Right forelimb (tissue), 1 donor: ENCODE data around the gene KCNQ1.

Source experiments
- DNase-seq: peaks from one replicate; pipeline ENCODE4 v3.0.0-alpha.2; 2018

Gene KCNQ1

GRCh38 chr11:2426221-2426620 lies 18.6 kb upstream of the KCNQ1 start:
- DNase-seq: no peak

GRCh38 chr11:2426826-2427521 lies 17.8 kb upstream of the KCNQ1 start:
- DNase-seq: no peak

GRCh38 chr11:2427721-2428321 lies 17.0 kb upstream of the KCNQ1 start:
- no peak for DNase-seq

- DNase-seq: peak; percentile 72
These were observed 16.4 kb upstream of the KCNQ1 start for GRCh38 chr11:2428322-2428795.

GRCh38 chr11:2431395-2431794 lies 13.4 kb upstream of the KCNQ1 start:
- DNase-seq: no peak

GRCh38 chr11:2432171-2432621 lies 12.6 kb upstream of the KCNQ1 start:
- peak; percentile 32 for DNase-seq

GRCh38 chr11:2432628-2433071 lies 12.2 kb upstream of the KCNQ1 start:
- DNase-seq: no peak

GRCh38 chr11:2433106-2433925 lies 11.5 kb upstream of the KCNQ1 start:
- peak; percentile 30 for DNase-seq

GRCh38 chr11:2434008-2434407 lies 10.8 kb upstream of the KCNQ1 start:
- DNase-seq: peak; percentile 39

- DNase-seq: peak; percentile 23
These were observed 10.1 kb upstream of the KCNQ1 start for GRCh38 chr11:2434506-2435255.

- no peak for DNase-seq
These were observed 9.4 kb upstream of the KCNQ1 start for GRCh38 chr11:2435288-2436012.

GRCh38 chr11:2436013-2436520 lies 8.7 kb upstream of the KCNQ1 start:
- no peak for DNase-seq

- no peak for DNase-seq
These were observed 8.2 kb upstream of the KCNQ1 start for GRCh38 chr11:2436521-2437031.

GRCh38 chr11:2437516-2437915 lies 7.3 kb upstream of the KCNQ1 start:
- DNase-seq: no peak

GRCh38 chr11:2439820-2440219 lies 5.0 kb upstream of the KCNQ1 start:
- no peak for DNase-seq

- DNase-seq: no peak
These were observed 4.2 kb upstream of the KCNQ1 start for GRCh38 chr11:2440646-2441045.

GRCh38 chr11:2441171-2441570 lies 3.6 kb upstream of the KCNQ1 start:
- DNase-seq: no peak

- DNase-seq: no peak
These were observed 2.2 kb upstream of the KCNQ1 start for GRCh38 chr11:2442589-2442988.

- no peak for DNase-seq
These were observed 1.4 kb upstream of the KCNQ1 start for GRCh38 chr11:2443406-2443805.

- no peak for DNase-seq
These were observed 657 bp upstream of the KCNQ1 start, which contains the start of gene TRPM5 for GRCh38 chr11:2443881-2444820. TRPM5 (minus strand) TSS chr11:2444514; CDS start chr11:2423036, 21,478 bp downstream.
